ENCODE results near the gene RTL9.

RTL9 gene

DNA sequence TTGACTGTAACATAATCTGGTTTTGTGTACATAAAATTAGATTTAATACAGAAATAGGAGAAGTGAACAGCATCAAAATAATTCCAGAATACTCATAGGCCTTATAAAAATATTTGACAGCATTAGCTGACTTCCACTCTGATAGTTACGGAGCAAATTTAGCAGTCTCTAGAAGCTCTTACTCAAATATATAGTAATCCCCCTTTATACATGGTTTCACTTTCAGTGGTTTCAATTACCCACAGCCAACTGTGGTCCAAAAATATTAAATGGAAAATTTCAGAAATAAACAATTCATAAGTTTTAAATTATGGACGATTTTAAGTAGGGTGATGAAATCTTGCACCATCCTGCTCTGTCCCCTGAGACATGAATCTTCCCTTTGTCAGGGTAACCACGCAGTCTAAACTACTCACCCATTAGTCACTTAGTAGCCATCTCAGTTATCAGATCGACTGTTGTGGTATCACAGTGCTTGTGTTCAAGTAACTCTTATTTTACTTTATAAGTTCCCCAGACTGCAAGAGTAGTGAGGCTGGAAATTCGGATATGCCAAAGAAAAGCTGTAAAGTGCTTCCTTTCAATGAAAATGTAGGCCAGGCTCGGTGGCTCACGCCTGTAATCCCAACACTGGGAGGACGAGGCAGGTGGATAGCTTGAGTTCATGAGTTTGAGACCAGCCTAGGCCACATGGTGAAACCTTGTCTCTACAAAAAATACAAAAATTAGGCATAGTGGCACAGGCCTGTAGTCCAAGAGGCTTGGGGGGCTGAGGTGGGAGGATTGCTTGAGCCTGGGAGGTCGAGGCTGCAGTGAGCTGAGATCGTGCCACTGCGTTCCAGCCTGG lies 17.2 kb upstream of the RTL9 start:
- no peak for DNase-seq (ENCODE audit: low spot score)

- no peak for DNase-seq (ENCODE audit: low spot score)
These were observed 12.0 kb upstream of the RTL9 start for GRCh38 chrX:110346681-110347080.

DNA sequence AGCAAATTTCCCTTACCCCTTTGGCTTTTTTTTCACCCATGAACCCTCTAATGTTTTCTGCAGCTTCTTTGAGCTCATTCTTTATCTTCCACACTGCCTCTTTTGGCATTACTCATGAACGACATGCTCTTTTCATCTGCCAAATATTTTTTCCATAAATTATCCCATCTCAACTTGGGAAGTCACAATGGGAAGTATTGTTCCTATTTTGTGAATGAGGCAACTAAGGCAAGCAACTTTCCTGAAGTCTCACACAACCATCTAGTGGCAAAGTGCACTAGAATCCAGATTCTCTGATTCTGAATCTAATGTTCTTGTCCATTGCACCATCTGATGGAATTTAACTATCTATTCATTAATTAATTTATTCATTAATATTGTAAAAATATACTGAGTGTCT lies 625 bp downstream of the RTL9 start:
- DNase-seq (ENCODE audit: low spot score), result no peak

DNA sequence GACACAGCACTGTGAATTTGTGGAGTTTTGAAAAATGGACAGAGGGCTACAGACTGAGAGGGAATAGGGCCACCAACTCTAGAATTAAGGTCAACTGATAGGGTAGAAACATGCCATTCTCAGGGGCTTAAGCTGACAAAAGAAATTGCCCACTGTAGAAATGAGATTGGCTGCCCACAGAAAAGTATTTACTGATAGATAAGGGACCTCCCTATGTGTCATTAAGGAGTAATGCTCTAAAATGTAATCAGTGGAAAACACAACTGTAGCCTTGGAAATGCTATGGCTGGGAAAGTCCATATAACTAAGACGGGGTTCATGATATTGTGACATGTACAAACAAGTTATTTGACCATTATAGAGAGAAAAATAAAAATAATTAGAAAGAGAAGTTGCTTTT lies 4.6 kb downstream of the RTL9 start:
- DNase-seq (ENCODE audit: low spot score), result no peak

DNA sequence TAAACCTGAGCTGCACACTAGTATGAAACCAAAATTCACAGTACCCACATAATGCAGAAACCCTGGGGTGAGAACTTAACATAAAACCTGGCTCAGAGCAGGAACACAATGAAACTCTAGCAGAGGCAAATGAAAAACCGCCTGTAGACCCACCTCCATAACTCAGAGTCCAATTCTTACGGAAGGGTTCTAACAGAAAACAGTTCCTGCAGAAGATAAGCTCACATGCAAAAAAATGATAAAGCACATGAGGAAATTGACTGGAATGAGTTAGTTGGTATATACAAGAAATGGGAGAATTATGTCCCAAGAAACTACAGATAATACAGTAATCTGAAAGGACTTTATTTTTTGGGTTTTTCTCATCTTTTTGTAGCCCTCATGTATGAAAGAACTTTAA lies 14.7 kb downstream of the RTL9 start:
- no peak for DNase-seq (ENCODE audit: low spot score)

DNA sequence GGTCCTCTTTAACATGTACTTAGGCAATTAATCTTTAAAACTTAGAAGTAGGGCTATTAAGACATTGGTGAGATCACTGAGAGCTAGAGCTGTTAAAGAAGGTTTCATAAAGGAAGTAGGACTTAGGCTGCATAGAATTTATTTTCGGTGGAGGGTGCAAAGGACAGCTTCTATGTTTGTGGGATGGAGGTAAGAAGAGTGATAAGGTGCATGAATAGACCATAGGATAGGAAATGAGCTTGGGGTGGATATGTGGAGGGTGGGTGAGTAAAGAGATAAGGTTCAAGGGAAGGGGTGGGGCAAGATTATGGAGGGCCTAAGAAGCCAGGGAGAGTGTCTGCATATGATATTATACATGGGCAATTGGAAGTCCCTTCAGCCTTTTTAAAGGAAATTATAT lies 15.9 kb downstream of the RTL9 start:
- DNase-seq (ENCODE audit: low spot score), result no peak

DNA sequence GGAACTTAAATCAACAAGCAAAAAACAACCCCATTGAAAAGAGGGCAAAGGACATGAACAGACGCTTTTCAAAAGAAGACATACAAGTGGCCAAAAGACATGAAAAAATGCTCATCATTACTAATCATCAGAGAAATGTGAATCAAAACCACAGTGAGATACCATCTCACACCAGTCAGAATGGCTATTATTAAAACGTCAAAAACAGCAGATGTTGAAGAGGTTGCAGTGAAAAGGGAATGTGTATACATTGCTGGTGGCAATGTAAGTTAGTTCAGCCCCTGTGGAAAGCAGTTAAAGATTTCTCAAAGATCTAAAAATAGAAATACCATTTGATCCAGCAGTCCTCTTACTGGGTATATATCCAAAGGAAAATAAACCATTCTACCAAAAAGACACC lies 22.6 kb downstream of the RTL9 start:
- no peak for DNase-seq (ENCODE audit: low spot score)

GRCh38 chrX:110383414-110383813 lies 24.8 kb downstream of the RTL9 start:
- DNase-seq (ENCODE audit: low spot score), result no peak

DNA sequence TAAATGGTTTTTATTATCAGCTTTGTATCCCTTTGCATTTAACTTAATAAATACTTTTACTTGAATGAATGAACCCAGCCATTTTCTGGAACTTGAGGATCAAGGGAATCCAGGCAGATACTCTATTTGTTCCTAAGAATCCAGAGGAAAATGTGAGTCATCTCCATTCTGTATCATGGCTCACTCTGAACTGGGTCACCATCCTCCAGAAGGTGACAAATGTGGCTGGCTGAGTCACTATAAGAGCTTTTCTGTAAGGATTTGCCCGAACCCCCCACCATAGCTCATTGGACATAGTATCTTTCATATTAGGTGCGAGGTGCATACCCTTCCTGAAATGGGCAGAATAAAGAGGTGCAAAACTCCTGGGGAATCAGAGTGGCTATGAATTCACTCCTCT lies 25.8 kb downstream of the RTL9 start:
- no peak for DNase-seq (ENCODE audit: low spot score)

DNA sequence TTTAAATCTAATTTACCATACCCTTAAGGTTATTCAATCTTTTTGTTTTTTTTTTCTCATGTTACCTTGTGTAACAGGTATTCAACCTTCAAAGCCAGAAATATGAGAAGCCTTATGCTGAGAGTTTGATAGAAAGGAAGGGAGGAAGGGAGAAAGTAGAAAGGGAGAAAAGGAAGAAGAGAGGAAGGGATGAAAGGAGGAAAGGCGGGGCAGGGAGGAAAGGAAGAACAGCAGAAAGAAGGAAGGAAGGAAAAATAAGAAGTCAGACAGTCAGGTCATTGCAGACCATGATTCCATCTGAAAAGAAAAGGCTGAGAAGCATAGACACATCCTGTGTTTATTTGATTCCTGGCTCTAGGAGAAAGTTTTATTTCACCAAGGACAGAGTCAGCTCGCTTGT lies 30.9 kb downstream of the RTL9 start:
- DNase-seq (ENCODE audit: low spot score), result no peak

GRCh38 chrX:110391086-110391485 lies 32.4 kb downstream of the RTL9 start:
- no peak for DNase-seq (ENCODE audit: low spot score)

- no peak for DNase-seq (ENCODE audit: low spot score)
These were observed 36.0 kb downstream of the RTL9 start for GRCh38 chrX:110394651-110395050.

- no peak for DNase-seq (ENCODE audit: low spot score)
These were observed 37.2 kb downstream of the RTL9 start for GRCh38 chrX:110395877-110396276.

DNA sequence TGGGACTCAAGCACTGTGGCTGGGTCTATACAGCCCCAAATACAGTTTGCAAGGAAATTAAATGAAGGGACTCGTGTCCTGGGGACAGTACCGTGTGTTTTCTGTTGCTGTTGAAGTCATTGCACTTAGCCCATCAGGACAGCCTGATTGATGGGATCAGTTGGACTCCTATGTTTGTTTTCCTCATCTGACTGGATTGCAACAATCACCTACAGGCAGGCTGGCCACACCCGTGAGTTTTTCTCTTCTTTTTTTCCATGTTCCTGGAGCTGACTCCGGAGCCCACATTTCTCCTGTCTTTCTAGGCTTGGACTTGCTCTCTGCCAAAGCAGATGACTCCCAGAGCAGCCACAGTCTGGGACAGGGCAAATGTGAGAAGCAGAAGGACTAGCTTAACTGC lies 38.1 kb downstream of the RTL9 start:
- DNase-seq (ENCODE audit: low spot score), result no peak

- DNase-seq (ENCODE audit: low spot score), result no peak
These were observed 38.7 kb downstream of the RTL9 start for GRCh38 chrX:110397339-110397738.

DNA sequence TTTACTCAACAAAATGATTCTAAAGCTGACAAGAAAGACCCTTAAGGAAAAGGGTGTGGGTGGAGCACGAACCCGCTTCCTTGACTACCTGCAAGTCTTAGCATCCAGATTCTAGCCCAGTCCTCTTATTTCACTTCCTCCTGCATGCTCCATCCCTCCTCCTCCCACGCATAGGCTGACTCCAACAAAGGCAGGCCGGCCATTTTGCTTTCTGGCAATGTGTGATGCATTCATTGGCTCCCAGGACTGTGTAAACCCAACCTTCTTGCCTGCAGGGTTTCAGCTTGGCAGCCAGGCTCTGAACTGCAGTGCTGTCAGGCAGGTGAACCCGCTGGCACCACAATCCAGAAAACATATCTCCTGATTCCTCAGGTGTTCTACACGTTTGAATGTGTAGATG lies 39.3 kb downstream of the RTL9 start:
- DNase-seq (ENCODE audit: low spot score), result no peak

- DNase-seq (ENCODE audit: low spot score), result no peak
These were observed 40.8 kb downstream of the RTL9 start for GRCh38 chrX:110399497-110399896.

DNA sequence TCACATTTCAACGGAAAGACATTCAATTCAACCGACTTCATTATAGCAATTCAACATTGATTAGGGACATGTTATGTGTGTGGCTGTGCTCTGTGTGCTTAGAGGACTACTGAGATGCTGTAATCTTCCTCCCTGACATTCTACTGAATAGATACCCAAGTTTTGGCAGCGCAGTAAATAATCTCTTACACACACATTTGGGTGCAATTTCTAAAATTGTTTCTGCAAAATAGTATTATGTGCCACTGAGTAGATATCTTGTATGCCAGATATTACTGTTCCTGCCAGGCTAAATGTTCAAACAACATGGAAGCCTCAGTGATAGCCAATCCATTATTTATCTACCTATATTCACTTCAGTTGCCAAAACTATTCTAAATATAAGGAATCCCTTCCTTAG lies 41.3 kb downstream of the RTL9 start:
- no peak for DNase-seq (ENCODE audit: low spot score)

DNA sequence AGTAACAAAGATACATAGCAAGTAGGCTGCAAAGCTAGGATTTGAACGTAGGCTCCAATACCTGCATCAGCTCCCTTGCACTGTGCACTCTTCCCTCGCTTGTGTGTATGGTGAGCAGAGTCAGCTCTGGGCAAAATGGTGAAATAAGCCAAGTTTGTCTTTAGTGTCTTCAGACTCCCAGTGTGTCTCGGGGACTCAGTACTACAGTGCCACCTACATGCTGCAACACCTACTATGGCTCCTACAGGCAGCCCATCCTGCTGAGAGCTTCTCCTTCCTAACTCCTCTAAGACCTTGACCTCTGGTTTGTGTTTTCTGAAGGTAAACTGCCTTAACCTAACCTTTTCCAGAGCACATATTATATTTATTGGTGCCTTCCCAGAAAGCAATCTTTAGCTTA lies 42.5 kb downstream of the RTL9 start:
- no peak for DNase-seq (ENCODE audit: low spot score)

DNA sequence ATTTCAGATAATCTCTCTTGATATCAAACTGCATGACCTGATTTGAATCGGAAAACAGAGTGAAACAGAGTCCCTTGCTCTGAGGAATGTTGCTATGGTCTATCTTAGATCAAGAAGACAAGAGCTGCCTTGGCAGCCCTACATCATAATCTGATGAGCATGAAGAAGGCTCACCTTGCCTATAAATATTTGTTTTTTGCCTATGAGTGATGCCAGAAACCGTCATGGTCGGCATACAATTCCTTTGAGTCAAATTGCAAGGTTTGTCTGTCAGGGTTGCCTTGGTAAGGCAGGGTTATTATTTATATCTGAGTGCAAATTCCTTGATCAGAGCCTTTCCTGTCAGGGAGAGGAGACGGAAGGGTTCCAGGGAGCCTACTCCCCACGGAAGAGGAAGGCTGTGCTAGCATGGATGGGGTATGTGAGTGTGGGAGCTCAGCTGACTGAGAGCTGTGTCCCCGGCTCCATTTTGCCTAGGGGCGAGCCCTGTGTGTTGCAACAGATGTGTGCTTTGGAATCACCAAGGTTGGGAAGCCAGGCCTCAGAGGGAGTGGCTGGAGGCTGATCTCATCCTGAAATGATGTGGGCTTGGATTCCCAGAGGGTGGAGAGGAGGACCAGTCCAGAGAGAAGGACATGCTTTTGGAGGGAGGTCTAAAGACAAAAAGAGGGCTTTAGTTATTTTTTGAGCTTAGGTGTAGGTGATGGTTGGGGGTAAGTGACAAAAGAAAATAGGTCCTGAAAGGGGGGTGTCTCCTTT lies 43.6 kb downstream of the RTL9 start:
- no peak for DNase-seq (ENCODE audit: low spot score)

DNA sequence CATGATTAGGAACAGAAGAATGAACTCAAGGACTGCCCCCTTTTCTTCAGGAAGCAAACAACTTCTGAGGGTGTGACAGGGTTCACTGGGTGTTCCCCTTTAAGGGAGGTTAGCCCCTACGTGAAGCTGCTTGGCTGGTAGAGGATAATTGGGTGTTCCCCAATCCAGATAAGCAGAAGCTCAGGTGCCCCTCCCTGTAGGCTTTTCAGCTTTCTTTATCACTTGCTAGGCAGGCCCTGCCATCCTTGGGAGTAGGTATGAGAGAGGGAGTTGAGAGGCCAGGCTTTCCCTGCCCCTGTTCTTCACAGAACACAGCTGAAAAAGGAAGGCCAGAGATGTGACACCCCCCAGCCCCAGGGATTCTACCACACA lies 44.2 kb downstream of the RTL9 start:
- DNase-seq (ENCODE audit: low spot score), result no peak

DNA sequence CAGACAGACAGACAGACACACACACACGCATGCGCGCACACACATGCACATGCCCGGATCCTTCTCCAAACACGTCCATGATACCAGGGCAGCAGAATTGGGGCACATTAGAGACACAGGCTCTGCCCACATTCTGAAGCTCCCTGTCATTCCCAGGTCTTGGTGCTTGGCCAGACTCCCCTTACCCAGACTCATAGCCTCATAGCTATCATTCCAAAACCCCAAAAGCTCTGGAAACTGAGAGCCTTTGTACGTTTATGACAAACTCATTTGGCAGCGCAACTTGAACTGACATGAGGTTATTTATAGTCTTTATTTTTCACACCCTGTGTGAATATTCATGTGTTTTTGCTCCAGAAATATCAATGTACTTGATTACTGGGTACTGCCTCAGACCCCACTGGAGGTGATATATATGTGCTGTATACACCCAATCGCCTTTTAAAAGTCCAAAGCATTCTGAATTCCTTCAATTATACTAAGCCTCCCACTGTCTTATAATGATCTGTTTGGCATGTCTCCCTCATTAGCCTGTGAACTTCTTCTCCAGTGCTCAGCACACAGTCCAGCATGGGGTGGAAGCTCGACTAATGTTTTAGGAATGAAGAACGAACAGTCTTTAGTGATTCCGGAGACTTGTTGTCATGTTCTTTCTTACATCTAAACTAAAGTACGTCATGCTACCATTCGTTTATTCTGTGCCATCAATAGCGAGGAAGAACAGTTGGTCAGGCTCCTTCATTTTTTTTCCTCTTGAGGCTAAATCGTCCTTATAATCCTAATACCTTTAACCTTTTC lies 45.0 kb downstream of the RTL9 start:
- no peak for DNase-seq (ENCODE audit: low spot score)

DNA sequence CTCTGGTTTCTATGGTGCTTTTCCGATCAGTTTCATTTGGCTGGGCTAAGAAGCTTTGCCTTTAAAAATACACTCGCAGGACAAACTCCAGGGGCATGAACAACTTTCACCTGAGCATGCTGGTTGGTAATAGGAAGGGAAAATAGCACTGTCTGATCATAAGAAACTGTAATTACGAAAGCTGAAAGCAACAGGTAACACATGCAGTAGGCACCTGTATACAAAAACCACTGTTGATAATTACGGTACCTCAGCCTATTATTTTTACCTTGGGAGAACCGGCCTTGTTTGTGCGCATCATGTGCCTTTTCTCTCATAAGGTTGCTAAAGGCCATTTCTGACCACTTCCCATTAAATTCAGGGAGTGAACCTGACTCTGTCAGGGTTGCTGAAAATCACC lies 45.7 kb downstream of the RTL9 start:
- no peak for DNase-seq (ENCODE audit: low spot score)
